GM20000 (cell line): ENCODE measurements around the gene CRYGA.

ENCODE experiments used
- DNase-seq: peaks from one replicate; pipeline ENCODE4 v3.0.0; 2012; ENCODE audit warnings: low spot score
- CTCF ChIP-seq: IDR thresholded peaks from 2 replicates; pipeline ENCODE4 v1.5.1; 2012; ENCODE audit warnings: mild to moderate bottlenecking, control low read depth; ENCODE audit errors: extremely low read depth, missing control alignments

The CRYGA gene

GRCh38 chr2:208183526-208183925 is 20.1 kb upstream of the CRYGA start:
- no peak for TF ChIP-seq CTCF
- no peak for DNase-seq

GRCh38 chr2:208182835-208183234 is 19.4 kb upstream of the CRYGA start:
- no peak for DNase-seq
- no peak for TF ChIP-seq CTCF

- DNase-seq, result no peak
- no peak for TF ChIP-seq CTCF
Observed at GRCh38 chr2:208179028-208179609, 15.7 kb upstream of the CRYGA start.

GRCh38 chr2:208175840-208176153 is 12.4 kb upstream of the CRYGA start:
- no peak for TF ChIP-seq CTCF
- no peak for DNase-seq

GRCh38 chr2:208175069-208175839 is 11.9 kb upstream of the CRYGA start:
- peak; percentile 77 for TF ChIP-seq CTCF
- DNase-seq, result peak; percentile 79

- TF ChIP-seq CTCF, result no peak
- DNase-seq, result no peak
Observed at GRCh38 chr2:208174144-208174543, 10.8 kb upstream of the CRYGA start.

- no peak for TF ChIP-seq CTCF
- no peak for DNase-seq
Observed at GRCh38 chr2:208172125-208172524, 8.7 kb upstream of the CRYGA start.
